Neural cell (in vitro differentiated cells): ENCODE measurements around the gene PIK3R4. TPM values are rescaled to one million over a fixed set of nuclear protein-coding genes. Genes with fewer than 3 reads are reported as not detected.

Experiments
- H2AFZ ChIP-seq: fragments of 200-600, 300-800 bp; sonication (generic), shearing (Covaris generic); 2 replicates; pipeline ENCODE4 v1.6.0; 2014; ENCODE audit warnings: low read depth, mild to moderate bottlenecking, antibody characterized with exemption, low read length, moderate library complexity
- H3F3A ChIP-seq: fragments of 200-600 bp; shearing (Covaris generic); 2 replicates; pipeline ENCODE4 v1.6.1; 2016; ENCODE audit warnings: mild to moderate bottlenecking, moderate library complexity, mixed read lengths, antibody characterized with exemption, low read length; ENCODE audit not compliant: insufficient read depth, poor library complexity, severe bottlenecking
- H3K27ac ChIP-seq: fragments of 200-600, 300-800 bp; sonication (generic), shearing (Covaris generic); 2 replicates; pipeline ENCODE4 v1.5.1; 2014; ENCODE audit warnings: mild to moderate bottlenecking, low read length, moderate library complexity
- H3K27me3 ChIP-seq: fragments of 300-800, 200-600 bp; sonication (generic), shearing (Covaris generic); 2 replicates; pipeline ENCODE4 v1.6.0; 2014; ENCODE audit warnings: mild to moderate bottlenecking, low read depth, low read length, moderate library complexity; ENCODE audit not compliant: insufficient read depth
- H3K36me3 ChIP-seq: fragments of 300-800, 200-600 bp; sonication (generic), shearing (Covaris generic); 2 replicates; pipeline ENCODE4 v1.5.1; 2014; ENCODE audit warnings: mild to moderate bottlenecking, antibody characterized with exemption, low read length, moderate library complexity; ENCODE audit not compliant: insufficient read depth
- H3K4me2 ChIP-seq: fragments of 300-800, 200-600 bp; sonication (generic), shearing (Covaris generic); 2 replicates; pipeline ENCODE4 v1.6.0; 2014; ENCODE audit warnings: mild to moderate bottlenecking, low read length
- H3K4me3 ChIP-seq: fragments of 300-800, 200-600 bp; sonication (generic), shearing (Covaris generic); 2 replicates; pipeline ENCODE4 v1.5.1; 2014; ENCODE audit warnings: mild to moderate bottlenecking, low read length, moderate library complexity
- H3K79me2 ChIP-seq: fragments of 200-600 bp; shearing (Covaris generic); replicated peaks from 2 replicates; pipeline ENCODE4 v1.6.0; 2014; ENCODE audit warnings: mild to moderate bottlenecking, low read length, moderate library complexity; ENCODE audit not compliant: insufficient read depth
- H3K9ac ChIP-seq: fragments of 300-800, 200-600 bp; sonication (generic), shearing (Covaris generic); 2 replicates; pipeline ENCODE4 v1.6.1; 2016; ENCODE audit warnings: mild to moderate bottlenecking, low read length, mixed read lengths
- H3K9me2 ChIP-seq: fragments of 200-600 bp; shearing (Covaris generic); 2 replicates; pipeline ENCODE4 v1.6.1; 2016; ENCODE audit warnings: mild to moderate bottlenecking, low read length, mixed read lengths; ENCODE audit not compliant: insufficient read depth
- H3K9me3 ChIP-seq: fragments of 200-600, 300-800 bp; sonication (generic), shearing (Covaris generic); 2 replicates; pipeline ENCODE4 v1.6.1; 2016; ENCODE audit warnings: mild to moderate bottlenecking, mixed run types, low read length, moderate library complexity, mixed read lengths
- H4K20me1 ChIP-seq: fragments of 200-600 bp; shearing (Covaris generic); 2 replicates; pipeline ENCODE4 v1.6.1; 2016; ENCODE audit warnings: mild to moderate bottlenecking, mixed run types; ENCODE audit not compliant: insufficient read depth
- CTCF ChIP-seq: fragments of 450-650 bp; IDR thresholded peaks from 2 replicates; pipeline ENCODE4 v1.5.1; 2014; ENCODE audit warnings: antibody characterized with exemption, mild to moderate bottlenecking, moderate library complexity; ENCODE audit not compliant: poor library complexity, severe bottlenecking
- EP300 ChIP-seq: fragments of 450-650 bp; conservative IDR thresholded peaks from 2 replicates; pipeline ENCODE4 v1.6.1; 2014; ENCODE audit warnings: antibody characterized with exemption, mild to moderate bottlenecking, moderate library complexity; ENCODE audit not compliant: poor library complexity, severe bottlenecking
- EZH2 ChIP-seq: fragments of 200-600, 300-800 bp; shearing (Covaris generic), sonication (generic); IDR thresholded peaks from 2 replicates; pipeline ENCODE4 v1.6.1; 2014; ENCODE audit warnings: antibody characterized with exemption, low read length, borderline replicate concordance, mild to moderate bottlenecking; ENCODE audit not compliant: insufficient read depth, poor library complexity, severe bottlenecking
- MXI1 ChIP-seq: fragments of 450-650 bp; conservative IDR thresholded peaks from 2 replicates; pipeline ENCODE4 v1.6.1; 2014; ENCODE audit warnings: antibody characterized with exemption, mild to moderate bottlenecking; ENCODE audit not compliant: poor library complexity, severe bottlenecking
- POLR2AphosphoS5 ChIP-seq: IDR thresholded peaks from 2 replicates; pipeline ENCODE4 v1.6.1; 2012
- RAD21 ChIP-seq: fragments of 450-650 bp; conservative IDR thresholded peaks from 2 replicates; pipeline ENCODE4 v1.6.1; 2014; ENCODE audit warnings: antibody characterized with exemption, mild to moderate bottlenecking, moderate library complexity
- REST ChIP-seq: IDR thresholded peaks from 2 replicates; pipeline ENCODE4 v1.6.1; 2012; ENCODE audit warnings: borderline replicate concordance
- SMC3 ChIP-seq: fragments of 450-650 bp; conservative IDR thresholded peaks from 2 replicates; pipeline ENCODE4 v1.6.1; 2014; ENCODE audit warnings: antibody characterized with exemption, mild to moderate bottlenecking, moderate library complexity; ENCODE audit not compliant: poor library complexity
- TAF1 ChIP-seq: IDR thresholded peaks from 2 replicates; pipeline ENCODE4 v1.6.1; 2012; ENCODE audit warnings: low read depth
- polyA plus RNA-seq: library from polyadenylated mRNA; depleted of rRNA; stranded (reverse); fragments of >200 nt; gene quantifications from 2 replicates; pipeline ENCODE4 v1.2.3, GENCODE V29; 2014

PIK3R4 gene
- polyA plus RNA-seq, 1 donor from 2014 or later: 18.3 TPM

GRCh38 chr3:130635285-130635684 is 111.3 kb downstream of the PIK3R4 start:
- Histone ChIP-seq H3K9me2 (no peaks in the 10 kb centered on the region), H3K36me3 (no peaks in the 10 kb centered on the region), H4K20me1 (no peaks in the 10 kb centered on the region), H3K9me3 (no peaks in the 10 kb centered on the region), H3K9ac (no peak overlapping the region), H3K4me2 (no peak overlapping the region), H3K4me3 (no peak overlapping the region), H3K27ac (no peak overlapping the region), H3F3A (no peaks in the 10 kb centered on the region), H3K79me2 (no peaks in the 10 kb centered on the region), H2AFZ (no peak overlapping the region), H3K27me3 (no peaks in the 10 kb centered on the region)
- TF ChIP-seq EZH2 (no peak), REST (no peak), TAF1 (no peak), SMC3 (no peak), EP300 (no peak), CTCF (no peak), RAD21 (no peak), POLR2AphosphoS5 (no peak), MXI1 (no peak)

Other genes starting within 250 kb of the PIK3R4 start
- not detected in 2 replicates for gene COL6A6, start 229.7 kb downstream of the PIK3R4 start, polyA plus RNA-seq
- gene ATP2C1, start 147.3 kb upstream of the PIK3R4 start, polyA plus RNA-seq: 134 and 145 TPM in 2 replicates